HG03439 (cell line): ENCODE data around the gene CYP4F11.
"Not testable (repeated sequence)": the region's sequence is repeated elsewhere in the genome, so short reads cannot be mapped to it uniquely, and the experiment has no call there.

ENCODE experiments used
- ATAC-seq: cut with Tn5 transposase; IDR thresholded peaks from one replicate; pipeline ENCODE4 v1.9.1; 2021; ENCODE audit warnings: mild to moderate bottlenecking, moderate library complexity; ENCODE audit not compliant: unreplicated experiment

The CYP4F11 gene

GRCh38 chr19:15934332-15935078 lies at the start of gene CYP4F11:
Gene CYP4F11 (minus strand): TSS chr19:15934529. CDS start chr19:15934408, 121 bp downstream.
- no peak for ATAC-seq

- no peak for ATAC-seq
Observed at GRCh38 chr19:15979293-15979692, 45.0 kb upstream of the CYP4F11 start.

GRCh38 chr19:15977690-15978089 lies 43.4 kb upstream of the CYP4F11 start:
- no peak for ATAC-seq

GRCh38 chr19:15976836-15977689 lies 42.7 kb upstream of the CYP4F11 start:
- no peak for ATAC-seq

GRCh38 chr19:15974856-15975255 lies 40.5 kb upstream of the CYP4F11 start:
- no peak for ATAC-seq

GRCh38 chr19:15972043-15972442 lies 37.7 kb upstream of the CYP4F11 start:
- ATAC-seq = not testable (repeated sequence)

GRCh38 chr19:15971224-15971780 lies 37.0 kb upstream of the CYP4F11 start:
- no peak for ATAC-seq

GRCh38 chr19:15964231-15964630 lies 29.9 kb upstream of the CYP4F11 start:
- ATAC-seq = no peak

GRCh38 chr19:15962319-15962718 lies 28.0 kb upstream of the CYP4F11 start:
- no peak for ATAC-seq

GRCh38 chr19:15954820-15955219 lies 20.5 kb upstream of the CYP4F11 start:
- ATAC-seq = no peak

GRCh38 chr19:15948223-15949058 lies 14.1 kb upstream of the CYP4F11 start, which contains the start of gene OR10H4:
Gene OR10H4 (plus strand): TSS chr19:15949008. CDS start chr19:15949008, 0 bp downstream.
- ATAC-seq = no peak

GRCh38 chr19:15945301-15945700 lies 11.0 kb upstream of the CYP4F11 start:
- ATAC-seq = no peak

- ATAC-seq = no peak
Observed at GRCh38 chr19:15944401-15944800, 10.1 kb upstream of the CYP4F11 start.

- ATAC-seq = no peak
Observed at GRCh38 chr19:15937771-15938170, 3.4 kb upstream of the CYP4F11 start.

GRCh38 chr19:15936950-15937349 lies 2.6 kb upstream of the CYP4F11 start:
- ATAC-seq = no peak

GRCh38 chr19:15936173-15936572 lies 1.8 kb upstream of the CYP4F11 start:
- ATAC-seq = no peak

- no peak for ATAC-seq
Observed at GRCh38 chr19:15935167-15935702, 906 bp upstream of the CYP4F11 start.

- not testable (repeated sequence) for ATAC-seq
Observed at GRCh38 chr19:15933761-15934331, 483 bp downstream of the CYP4F11 start.

GRCh38 chr19:15928321-15928720 lies 6.0 kb downstream of the CYP4F11 start:
- no peak for ATAC-seq

GRCh38 chr19:15926484-15926883 lies 7.8 kb downstream of the CYP4F11 start:
- no peak for ATAC-seq
